GM10847 (cell line): ENCODE results near the gene AKAP17A.

Experiments used
- POLR2A ChIP-seq: IDR thresholded peaks from 2 replicates; pipeline ENCODE4 v1.6.1; 2011; ENCODE audit not compliant: insufficient read length; ENCODE audit errors: extremely low read depth

The AKAP17A gene

DNA sequence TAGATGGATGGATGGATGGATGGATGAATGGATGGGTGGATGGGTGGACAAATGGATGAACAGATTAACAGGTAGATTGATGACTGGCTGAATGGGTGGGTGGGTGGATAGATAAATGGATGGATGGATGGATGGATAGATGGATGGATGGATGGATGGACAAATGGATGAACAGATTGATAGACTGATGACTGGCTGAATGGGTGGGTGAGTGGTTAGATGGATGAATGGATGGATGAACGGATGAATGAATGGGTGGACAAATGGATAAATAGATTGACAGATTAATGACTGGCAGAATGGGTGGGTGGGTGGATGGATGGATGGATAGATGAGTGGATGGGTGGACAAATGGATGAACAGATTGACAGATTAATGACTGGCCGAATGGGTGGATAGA, 13.6 kb upstream of the AKAP17A start:
- TF ChIP-seq POLR2A = no peak

DNA sequence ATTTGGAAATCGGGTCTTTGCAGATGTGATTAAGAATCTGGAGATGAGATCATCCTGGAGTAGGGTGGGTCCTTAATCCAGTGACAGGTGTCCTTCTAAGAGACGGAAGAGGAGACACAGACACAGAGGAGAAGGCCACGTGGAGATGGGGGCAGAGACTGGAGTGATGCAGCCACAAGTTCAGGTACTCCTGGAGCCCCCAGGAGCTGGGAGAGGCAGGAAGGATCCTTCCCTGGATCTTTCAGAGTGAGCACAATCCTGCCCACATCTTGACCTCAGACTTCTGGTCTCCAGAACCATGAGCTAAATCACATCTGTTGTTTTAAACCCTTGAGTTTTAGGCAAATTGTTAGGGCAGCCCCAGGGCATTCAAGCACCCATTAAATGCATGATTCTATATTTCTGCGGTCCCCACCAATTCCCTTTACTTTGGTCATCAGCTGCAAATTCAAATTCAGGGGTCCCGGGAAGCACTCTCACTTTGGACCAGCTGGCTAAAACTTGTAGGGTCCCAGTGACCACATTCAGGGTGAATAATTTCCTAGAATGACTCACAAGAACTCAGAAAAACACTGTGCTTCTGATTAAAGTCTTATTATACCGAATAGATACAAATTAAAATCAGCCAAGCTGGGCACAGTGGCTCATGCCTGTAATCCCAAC, 12.8 kb upstream of the AKAP17A start:
- TF ChIP-seq POLR2A = no peak

DNA sequence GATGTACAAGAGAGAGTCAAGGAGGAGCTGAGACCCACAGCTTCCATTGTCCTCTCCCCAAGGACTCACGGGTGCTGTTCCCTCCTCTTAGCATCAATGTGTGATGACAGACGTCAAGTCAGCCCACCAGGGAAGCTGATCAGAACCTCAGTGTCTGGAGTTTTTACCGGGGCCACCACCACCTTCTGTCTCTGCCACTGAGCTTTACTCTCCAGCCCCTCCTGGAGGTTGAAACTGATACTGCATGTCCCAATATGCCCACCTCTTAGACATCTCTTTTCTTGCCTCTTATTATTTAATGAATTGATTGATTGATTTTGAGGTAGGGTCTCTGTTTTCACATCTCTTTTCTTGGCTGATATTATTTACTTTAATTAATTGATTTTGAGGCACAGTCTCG, 10.3 kb upstream of the AKAP17A start:
- no peak for TF ChIP-seq POLR2A

DNA sequence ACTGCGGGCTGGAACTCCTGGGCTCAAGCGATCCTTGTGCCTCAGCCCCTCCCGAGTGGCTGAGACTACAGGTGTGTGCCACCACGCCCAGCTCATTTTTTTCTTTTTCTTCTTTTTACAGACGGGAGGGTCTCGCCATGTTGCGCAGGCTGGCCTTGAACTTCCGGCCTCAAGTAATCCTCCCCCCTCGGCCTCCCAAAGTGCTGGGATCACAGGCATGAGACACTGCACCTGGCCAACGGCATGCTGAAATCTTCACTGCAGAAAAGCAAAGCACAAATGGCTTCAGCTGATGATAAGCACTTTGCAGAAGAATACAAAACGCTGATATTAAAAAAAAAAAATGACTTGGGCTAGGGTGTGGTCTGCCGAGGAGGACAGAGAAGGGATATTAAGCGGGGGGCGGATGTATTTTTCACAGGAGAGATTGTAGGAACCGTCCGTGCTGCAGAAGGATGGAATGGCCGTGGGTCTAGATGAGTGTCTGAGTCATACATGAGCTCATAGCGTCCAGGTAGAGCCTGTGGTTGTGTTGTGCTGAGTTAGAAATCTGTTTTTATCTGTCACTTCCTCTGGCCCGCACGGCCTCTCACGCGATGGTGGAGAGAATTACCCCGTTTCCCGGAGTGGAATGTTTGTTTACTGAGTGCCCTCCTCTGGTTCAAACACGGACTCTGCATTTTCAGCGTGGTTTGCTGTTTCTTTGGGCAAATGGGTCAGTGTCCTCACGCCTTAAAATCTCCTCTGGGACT, 8.5 kb upstream of the AKAP17A start:
- TF ChIP-seq POLR2A = no peak

DNA sequence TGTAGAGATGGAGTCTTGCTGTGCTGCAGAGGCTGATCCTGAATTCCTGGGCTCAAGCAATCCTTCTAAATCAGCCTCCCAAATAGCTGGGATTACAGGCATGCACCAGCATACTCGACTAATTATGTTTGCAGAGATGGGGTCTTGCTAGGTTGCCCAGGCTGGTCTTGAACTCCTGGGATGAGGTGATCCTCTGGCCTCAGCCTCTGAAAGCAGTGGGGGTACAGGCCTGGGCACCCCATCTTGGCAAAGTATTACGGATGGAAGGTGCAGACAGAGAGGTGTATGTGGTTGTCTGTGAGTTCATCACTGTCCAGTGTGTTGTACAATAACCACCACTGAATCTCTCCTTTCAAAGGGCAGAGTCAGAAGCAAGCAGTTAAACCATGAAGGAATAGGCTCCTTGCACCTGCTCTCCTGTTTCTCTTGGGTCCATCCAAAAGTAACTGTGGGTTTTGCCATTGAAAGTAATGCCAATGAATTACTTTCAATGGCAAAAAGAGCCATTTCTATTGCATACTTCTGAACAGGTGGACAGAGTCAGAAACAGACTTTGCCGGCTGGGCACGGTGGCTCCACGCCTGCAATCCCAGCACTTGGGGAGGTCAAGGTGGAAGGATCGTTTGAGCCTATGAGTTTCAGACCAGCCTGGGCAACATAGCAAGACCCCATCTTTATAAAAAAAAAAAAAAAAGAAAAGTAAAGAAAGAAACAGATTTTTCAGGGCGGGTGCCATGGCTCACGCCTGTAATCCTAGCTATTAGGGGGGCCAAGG, 7.0 kb upstream of the AKAP17A start:
- TF ChIP-seq POLR2A = no peak

DNA sequence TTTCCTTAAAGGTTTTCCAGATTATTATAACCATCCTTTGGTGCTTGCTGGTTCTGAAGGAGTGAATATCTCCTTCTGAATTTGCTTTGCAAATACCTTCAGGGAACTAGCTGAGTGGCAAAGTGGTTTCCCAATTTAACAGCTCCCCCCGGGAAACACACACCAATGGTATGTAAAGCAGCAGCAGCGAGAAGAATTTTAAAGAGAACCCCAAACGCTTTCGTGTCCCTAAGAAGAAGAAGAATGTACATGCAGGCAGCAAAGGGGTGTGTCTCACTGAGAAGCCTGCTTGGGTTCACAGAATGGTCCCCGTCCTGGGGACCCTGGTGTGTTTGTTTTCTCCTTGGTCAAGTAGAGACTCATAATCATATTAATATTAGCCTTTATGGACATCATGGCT, 4.2 kb upstream of the AKAP17A start:
- TF ChIP-seq POLR2A = no peak

DNA sequence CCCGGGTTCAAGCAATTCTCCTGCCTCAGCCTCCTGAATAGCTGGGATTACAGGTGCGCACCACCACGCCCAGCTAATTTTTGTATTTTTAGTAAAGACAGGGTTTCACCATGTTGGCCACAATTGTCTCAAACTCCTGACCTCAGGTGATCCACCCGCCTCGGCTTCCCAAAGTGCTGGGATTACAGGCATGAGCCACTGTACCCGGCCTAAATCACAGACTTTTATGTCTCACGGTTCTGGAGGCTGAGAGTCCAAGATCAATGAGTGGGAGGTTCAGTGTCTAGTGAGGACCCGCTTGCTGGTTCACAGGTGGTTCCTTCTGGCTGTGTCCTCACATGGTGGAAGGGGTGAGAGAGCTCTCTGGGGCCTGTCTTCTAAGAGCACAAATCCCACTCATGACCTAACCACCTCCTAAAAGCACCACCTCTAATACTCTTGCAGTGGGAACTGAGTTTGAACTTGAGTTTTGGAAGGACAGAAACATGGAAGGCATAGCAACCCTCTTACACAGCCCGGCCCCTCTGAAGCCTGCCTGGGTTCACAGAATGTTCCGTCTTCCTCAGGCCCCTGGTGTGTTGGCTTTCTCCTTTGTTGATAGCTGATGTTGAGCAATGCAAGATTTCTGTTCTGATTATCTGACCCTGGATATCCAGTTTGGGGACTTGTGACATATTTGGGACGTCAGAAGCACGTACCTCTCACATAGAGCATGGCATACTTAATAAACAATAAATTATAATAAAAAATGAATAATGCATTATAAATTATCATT, 1.9 kb upstream of the AKAP17A start:
- no peak for TF ChIP-seq POLR2A

DNA sequence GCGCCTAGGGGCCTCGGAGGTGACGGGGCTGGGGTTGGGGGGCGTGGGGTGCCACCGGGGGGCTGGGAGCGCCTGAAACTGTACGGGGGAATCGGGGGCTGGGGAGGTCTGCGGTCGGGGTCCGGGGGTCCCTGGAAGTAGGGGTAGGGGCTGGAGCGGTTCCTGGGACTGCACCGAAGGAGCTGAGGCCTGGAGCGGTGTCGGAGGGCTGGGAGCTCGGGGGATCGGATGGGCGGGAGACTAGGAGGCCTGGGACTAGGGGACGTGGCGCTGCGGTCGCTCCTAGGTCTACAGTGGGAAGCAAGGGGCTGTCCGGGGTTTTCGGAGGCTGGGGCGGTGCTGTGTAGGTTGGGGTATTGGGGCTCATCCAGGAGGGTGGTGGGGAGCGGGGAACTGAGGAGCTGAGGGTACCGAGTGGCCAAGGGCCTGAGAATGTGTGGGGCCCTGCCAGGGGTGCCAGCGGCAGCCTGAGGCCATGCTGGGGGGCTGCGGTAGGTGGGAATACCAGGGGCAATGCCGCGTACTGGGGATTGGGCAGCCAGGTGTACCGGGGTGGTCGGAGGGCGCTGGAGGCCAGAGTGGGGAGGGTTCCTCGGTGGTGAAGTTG, 562 bp downstream of the AKAP17A start:
- no peak for TF ChIP-seq POLR2A

DNA sequence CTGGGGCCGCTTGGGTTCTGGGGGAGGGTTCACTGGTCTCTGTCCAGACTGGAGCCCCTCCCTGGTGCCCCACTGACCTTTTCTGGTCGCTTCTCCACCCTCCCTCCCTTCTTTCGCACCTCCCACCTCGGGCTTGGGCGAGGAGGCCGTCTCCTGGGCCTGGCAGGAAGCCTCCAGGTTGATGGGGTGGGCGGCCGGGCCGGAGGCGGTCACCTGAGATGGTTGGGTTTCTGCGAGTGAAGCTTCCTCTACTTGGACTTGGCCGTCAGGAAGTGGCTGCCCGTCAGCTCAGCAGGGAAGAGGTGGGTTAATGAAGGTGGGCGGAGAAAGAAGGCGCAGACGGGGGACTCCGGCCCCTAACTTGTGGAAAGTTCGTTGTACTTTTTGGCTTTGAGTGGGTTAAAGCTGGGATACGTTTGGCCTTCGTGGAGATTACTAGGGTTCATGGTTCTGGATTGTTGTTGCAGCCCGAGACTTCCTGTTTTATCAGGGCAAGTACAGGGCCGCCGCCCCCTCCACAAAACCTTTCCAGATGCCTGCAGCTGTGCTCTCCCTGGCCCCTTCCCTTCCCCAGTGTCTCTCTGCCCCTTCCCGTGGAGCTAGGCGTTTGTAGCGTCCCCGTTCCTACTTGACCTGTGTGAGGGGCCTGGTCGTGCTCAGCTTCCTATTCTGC, 1.2 kb downstream of the AKAP17A start:
- no peak for TF ChIP-seq POLR2A

DNA sequence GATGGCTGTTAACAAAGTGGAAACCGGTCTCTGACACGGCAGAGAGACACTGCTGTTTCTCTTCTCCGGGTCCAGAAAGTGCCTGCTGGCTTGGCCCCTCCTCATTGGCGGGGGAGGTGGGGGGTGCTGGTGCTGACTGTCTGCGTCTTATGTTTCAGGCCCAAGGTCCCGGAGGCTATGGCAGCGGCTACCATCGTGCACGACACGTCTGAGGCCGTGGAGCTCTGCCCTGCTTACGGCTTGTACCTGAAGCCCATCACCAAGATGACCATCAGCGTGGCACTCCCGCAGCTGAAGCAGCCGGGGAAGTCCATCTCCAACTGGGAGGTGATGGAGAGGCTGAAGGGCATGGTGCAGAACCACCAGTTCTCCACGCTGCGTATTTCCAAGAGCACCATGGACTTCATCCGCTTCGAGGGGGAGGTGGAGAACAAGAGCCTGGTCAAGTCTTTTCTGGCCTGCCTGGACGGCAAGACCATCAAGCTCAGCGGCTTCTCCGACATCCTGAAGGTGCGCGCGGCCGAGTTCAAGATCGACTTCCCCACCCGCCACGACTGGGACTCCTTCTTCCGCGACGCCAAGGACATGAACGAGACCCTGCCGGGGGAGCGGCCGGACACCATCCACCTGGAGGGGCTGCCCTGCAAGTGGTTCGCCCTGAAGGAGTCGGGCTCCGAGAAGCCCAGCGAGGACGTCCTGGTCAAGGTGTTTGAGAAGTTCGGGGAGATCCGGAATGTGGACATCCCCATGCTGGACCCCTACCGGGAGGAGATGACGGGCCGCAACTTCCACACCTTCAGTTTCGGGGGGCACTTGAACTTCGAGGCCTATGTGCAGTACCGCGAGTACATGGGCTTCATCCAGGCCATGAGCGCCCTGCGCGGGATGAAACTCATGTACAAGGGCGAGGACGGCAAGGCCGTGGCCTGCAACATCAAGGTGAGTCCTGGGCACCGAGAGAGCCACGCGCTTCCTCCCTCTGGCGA, 2.2 kb downstream of the AKAP17A start:
- no peak for TF ChIP-seq POLR2A

DNA sequence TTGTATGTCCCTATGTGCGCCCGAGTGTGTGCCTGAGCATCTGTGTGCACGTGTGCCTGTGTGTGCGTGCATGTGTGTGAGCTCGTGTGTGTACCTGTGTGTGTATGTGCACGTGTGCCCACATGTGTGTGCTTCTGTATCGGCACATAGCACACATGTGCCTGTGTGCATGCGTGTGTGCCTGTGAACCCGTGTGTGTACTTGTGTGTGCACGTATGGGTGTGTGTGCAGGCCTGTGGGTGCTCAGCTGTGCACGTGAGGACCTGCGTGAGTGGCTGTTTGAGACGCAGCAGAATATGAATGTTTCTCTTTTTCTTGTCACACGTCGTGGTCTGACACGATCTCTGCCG, 4.3 kb downstream of the AKAP17A start:
- no peak for TF ChIP-seq POLR2A

DNA sequence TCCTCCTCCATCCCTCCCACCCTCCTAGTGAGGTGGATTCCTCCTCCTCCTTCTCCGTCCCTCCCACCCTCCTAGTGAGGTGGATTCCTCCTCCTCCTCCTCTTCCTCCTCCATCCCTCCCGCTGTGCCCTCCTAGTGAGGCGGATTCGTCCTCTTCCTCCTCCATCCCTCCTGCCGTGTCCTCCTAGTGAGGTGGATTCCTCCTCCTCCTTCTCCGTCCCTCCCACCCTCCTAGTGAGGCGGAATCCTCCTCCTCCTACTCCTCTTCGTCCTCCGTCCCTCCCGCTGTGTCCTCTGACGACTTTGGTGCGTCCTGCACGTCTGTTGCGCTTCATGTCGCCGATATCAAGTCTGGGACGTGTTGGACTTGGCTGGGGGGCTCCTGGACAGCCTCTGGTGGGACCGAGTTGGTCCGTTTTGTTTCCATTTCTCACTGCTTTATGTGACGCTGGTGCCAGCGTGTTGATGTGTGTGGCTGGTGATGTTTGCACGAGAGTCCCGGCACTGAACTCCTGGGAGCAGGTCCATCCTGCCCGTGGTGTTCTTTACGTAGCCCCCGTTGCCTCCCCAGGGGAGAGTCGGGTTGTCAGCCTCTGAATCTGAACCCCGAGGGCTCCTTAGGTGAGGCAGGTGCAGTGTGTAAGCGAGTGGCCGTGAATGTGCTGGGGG, 5.4 kb downstream of the AKAP17A start:
- no peak for TF ChIP-seq POLR2A
